ENCODE measurements around the gene ACTL7A.

GRCh38 chr9:108813951-108814601 lies 48.0 kb upstream of the ACTL7A start:
- TF ChIP-seq POLR2A (IDR thresholded peaks at IDR 0.05; ENCODE audit: low read length): no peak
- TF ChIP-seq GATA1 (IDR thresholded peaks at IDR 0.05; ENCODE audit: low read depth, low read length): no peak
